Hepatocyte (in vitro differentiated cells): ENCODE results near the gene NUPR1. TPM values are rescaled to one million over a fixed set of nuclear protein-coding genes. Genes with fewer than 3 reads are reported as not detected.

Experiments
- DNase-seq: peaks from one replicate; pipeline ENCODE4 v3.0.0-alpha.2; 2016; ENCODE audit warnings: low spot score
- H2AFZ ChIP-seq: fragments of 200-600 bp; sonication (generic); 2 replicates; pipeline ENCODE4 v1.6.0; 2016; ENCODE audit warnings: antibody characterized with exemption, mild to moderate bottlenecking
- H3K27ac ChIP-seq: fragments of 200-600 bp; sonication (generic); 2 replicates; pipeline ENCODE4 v1.5.1; 2016; ENCODE audit warnings: mild to moderate bottlenecking
- H3K27me3 ChIP-seq: fragments of 200-600 bp; sonication (generic); 2 replicates; pipeline ENCODE4 v1.6.1; 2016
- H3K36me3 ChIP-seq: fragments of 200-600 bp; sonication (generic); replicated peaks from 2 replicates; pipeline ENCODE4 v1.5.1; 2016; ENCODE audit warnings: low read depth; ENCODE audit not compliant: insufficient read depth
- H3K4me1 ChIP-seq: fragments of 200-600 bp; sonication (generic); 2 replicates; pipeline ENCODE4 v1.5.1; 2016; ENCODE audit warnings: mild to moderate bottlenecking, moderate library complexity; ENCODE audit not compliant: insufficient read depth
- H3K4me2 ChIP-seq: fragments of 200-600 bp; sonication (generic); 2 replicates; pipeline ENCODE4 v1.6.0; 2016
- H3K4me3 ChIP-seq: fragments of 200-600 bp; sonication (generic); 2 replicates; pipeline ENCODE4 v1.5.1; 2016; ENCODE audit warnings: mild to moderate bottlenecking
- H3K79me2 ChIP-seq: fragments of 200-600 bp; sonication (generic); 2 replicates; pipeline ENCODE4 v1.6.0; 2017; ENCODE audit warnings: mild to moderate bottlenecking
- H3K9me2 ChIP-seq: fragments of 200-600 bp; sonication (generic); replicated peaks from 2 replicates; pipeline ENCODE4 v1.6.0; 2017; ENCODE audit warnings: mild to moderate bottlenecking; ENCODE audit not compliant: insufficient read depth
- H3K9me3 ChIP-seq: fragments of 200-600 bp; sonication (generic); 2 replicates; pipeline ENCODE4 v1.5.1; 2016; ENCODE audit warnings: low read depth, mild to moderate bottlenecking
- H4K20me1 ChIP-seq: fragments of 200-600 bp; sonication (generic); 2 replicates; pipeline ENCODE4 v1.6.0; 2016; ENCODE audit warnings: mild to moderate bottlenecking; ENCODE audit not compliant: insufficient read depth, poor library complexity, severe bottlenecking
- EZH2 ChIP-seq: fragments of 200-600 bp; sonication (generic); IDR thresholded peaks from 2 replicates; pipeline ENCODE4 v1.6.1; 2016; ENCODE audit warnings: antibody characterized with exemption, mild to moderate bottlenecking, borderline replicate concordance
- EZH2phosphoT487 ChIP-seq: fragments of 200-600 bp; sonication (generic); IDR thresholded peaks from one replicate; pipeline ENCODE4 v1.6.1; 2018; ENCODE audit warnings: antibody characterized with exemption, mild to moderate bottlenecking, low read depth, moderate library complexity; ENCODE audit not compliant: unreplicated experiment, severe bottlenecking
- WGBS: methylation state at CpG from one replicate; pipeline ENCODE4 v1.1.6; 2016; ENCODE audit warnings: low lambda C conversion rate; ENCODE audit errors: missing lambda C conversion rate; 5-methylcytosine and 5-hydroxymethylcytosine counted together
- polyA plus RNA-seq: library from polyadenylated mRNA; unstranded; fragments of >200 nt; fragmentation: Nextera tagmentation; extraction: Ambion mirVana; gene quantifications from 2 replicates; pipeline ENCODE4 v1.2.1, GENCODE V29; 2016
- total RNA-seq: library from RNA; depleted of rRNA; stranded (reverse); fragments of >200 nt; gene quantifications from 2 replicates; pipeline ENCODE4 v1.2.3, GENCODE V29; 2014
- TF ChIP-seq, protein P1 (sequence below): fragments of 200-600 bp; sonication (generic); IDR thresholded peaks from 2 replicates; pipeline ENCODE4 v1.5.1; 2016; ENCODE audit warnings: antibody characterized with exemption, mild to moderate bottlenecking; ENCODE audit not compliant: poor library complexity

NUPR1 gene
- total and polyA plus RNA-seq, 2 experiments from 2014 or later, result 18.0 to 130 TPM

DNA sequence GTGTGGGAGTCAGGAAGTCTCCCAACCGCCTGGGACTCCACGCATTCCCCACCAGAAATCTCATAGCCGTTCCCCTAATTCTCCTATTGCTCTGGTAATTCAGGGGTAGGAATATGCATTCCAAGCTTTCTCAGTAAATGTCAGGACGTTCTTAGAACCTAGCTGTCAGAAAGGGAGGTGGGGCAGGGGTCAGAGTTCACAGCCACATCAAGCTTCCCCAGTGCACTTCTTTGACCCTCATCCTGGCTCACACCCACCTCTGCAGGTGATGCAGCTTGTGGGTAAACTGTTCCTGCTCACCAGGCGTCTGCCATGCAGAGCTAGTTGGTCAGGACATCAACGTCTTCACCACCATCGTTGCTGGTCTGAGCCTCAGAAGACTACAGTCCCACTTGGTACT lies 18.1 kb downstream of the NUPR1 start:
- Histone ChIP-seq H3K27ac (no peak overlapping the region), H3K9me2 (no peaks in the 10 kb centered on the region), H3K27me3 (no peaks in the 10 kb centered on the region), H3K9me3 (no peaks in the 10 kb centered on the region), H3K79me2 (no peaks in the 10 kb centered on the region), H3K4me1 (peaks cover 2% of the 10 kb centered on the region), H2AFZ (no peak overlapping the region), H3K4me2 (no peak overlapping the region), H3K36me3 (no peaks in the 10 kb centered on the region), H3K4me3 (no peak overlapping the region), H4K20me1 (no peaks in the 10 kb centered on the region)
- no peak for DNase-seq
- TF ChIP-seq EZH2, result no peak
- no peak for TF ChIP-seq EZH2phosphoT487
- TF ChIP-seq, protein P1, sequence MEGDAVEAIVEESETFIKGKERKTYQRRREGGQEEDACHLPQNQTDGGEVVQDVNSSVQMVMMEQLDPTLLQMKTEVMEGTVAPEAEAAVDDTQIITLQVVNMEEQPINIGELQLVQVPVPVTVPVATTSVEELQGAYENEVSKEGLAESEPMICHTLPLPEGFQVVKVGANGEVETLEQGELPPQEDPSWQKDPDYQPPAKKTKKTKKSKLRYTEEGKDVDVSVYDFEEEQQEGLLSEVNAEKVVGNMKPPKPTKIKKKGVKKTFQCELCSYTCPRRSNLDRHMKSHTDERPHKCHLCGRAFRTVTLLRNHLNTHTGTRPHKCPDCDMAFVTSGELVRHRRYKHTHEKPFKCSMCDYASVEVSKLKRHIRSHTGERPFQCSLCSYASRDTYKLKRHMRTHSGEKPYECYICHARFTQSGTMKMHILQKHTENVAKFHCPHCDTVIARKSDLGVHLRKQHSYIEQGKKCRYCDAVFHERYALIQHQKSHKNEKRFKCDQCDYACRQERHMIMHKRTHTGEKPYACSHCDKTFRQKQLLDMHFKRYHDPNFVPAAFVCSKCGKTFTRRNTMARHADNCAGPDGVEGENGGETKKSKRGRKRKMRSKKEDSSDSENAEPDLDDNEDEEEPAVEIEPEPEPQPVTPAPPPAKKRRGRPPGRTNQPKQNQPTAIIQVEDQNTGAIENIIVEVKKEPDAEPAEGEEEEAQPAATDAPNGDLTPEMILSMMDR, result no peak
- 80% methylated on average over 7 of the region's 7 CpGs for WGBS

DNA sequence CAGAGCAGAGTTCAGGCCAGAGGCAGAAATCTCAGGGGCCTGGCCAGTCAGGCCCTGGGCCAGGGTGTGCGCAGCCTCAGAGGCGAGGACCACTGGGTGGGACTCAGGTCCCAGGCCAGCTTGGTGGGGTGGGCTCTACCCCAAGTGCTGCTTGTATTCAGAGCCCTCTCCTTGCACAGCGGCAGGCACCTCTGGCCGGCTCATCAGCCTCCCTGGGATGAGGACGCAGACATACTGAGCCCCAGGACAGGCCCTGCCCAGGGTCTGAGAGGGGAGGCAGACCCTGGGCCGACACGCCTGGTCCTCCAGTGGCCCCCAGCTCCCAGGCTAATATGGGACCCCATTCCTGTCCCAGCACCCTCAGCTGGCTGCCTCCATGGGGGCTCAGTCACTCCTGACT lies 24.5 kb downstream of the NUPR1 start:
- Histone ChIP-seq H3K9me2 (no peaks in the 10 kb centered on the region), H2AFZ (no peak overlapping the region), H3K4me3 (no peak overlapping the region), H3K36me3 (no peaks in the 10 kb centered on the region), H3K4me2 (no peak overlapping the region), H4K20me1 (no peaks in the 10 kb centered on the region), H3K27me3 (no peaks in the 10 kb centered on the region), H3K4me1 (no peaks in the 10 kb centered on the region), H3K79me2 (no peaks in the 10 kb centered on the region), H3K27ac (no peak overlapping the region), H3K9me3 (no peaks in the 10 kb centered on the region)
- 95% methylated on average over 7 of the region's 7 CpGs for WGBS
- TF ChIP-seq EZH2, result no peak
- TF ChIP-seq EZH2phosphoT487, result no peak
- TF ChIP-seq, protein P1, result no peak
- DNase-seq, result no peak

DNA sequence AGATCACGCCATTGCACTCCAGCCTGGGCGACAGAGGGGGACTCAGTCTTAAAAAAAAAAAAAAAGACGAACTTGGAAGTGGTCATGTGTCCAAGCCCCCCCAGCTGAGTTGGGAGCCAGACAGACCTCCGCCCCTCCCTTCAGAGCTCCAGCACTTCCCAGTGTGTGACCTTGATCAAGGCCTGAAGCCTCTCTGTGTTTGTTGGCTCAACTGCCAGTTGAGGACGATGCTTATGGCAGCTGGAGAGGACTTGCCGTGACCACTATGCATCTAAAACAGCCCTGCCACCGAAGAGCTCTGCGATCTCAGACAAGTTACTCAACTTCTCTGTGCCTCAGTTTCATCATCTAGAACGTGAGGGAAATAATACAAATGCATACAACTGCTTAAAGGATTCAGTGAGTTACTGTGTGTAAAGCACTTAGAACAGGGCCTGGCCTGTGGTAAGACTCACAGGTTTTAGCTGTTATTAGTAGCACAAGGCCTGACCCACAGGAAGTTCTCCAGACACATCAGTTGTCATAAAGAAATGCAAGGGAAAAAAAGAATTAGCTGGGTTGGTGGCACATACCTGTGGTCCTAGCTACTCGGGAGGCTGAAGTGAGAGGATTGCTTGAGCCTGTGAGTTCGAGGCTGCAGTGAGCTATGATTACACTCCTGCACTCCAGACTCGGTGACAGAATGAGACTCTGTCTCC lies 25.1 kb downstream of the NUPR1 start:
- Histone ChIP-seq H3K4me3 (no peak overlapping the region), H3K36me3 (no peaks in the 10 kb centered on the region), H2AFZ (no peak overlapping the region), H3K4me2 (no peak overlapping the region), H4K20me1 (no peaks in the 10 kb centered on the region), H3K4me1 (no peaks in the 10 kb centered on the region), H3K27me3 (no peaks in the 10 kb centered on the region), H3K9me3 (no peaks in the 10 kb centered on the region), H3K27ac (no peak overlapping the region), H3K9me2 (no peaks in the 10 kb centered on the region), H3K79me2 (no peaks in the 10 kb centered on the region)
- 92% methylated on average over 12 of the region's 12 CpGs for WGBS
- TF ChIP-seq EZH2, result no peak
- TF ChIP-seq, protein P1, result no peak
- no peak for DNase-seq
